ENCODE results near the gene COL8A2.

Gene COL8A2

DNA sequence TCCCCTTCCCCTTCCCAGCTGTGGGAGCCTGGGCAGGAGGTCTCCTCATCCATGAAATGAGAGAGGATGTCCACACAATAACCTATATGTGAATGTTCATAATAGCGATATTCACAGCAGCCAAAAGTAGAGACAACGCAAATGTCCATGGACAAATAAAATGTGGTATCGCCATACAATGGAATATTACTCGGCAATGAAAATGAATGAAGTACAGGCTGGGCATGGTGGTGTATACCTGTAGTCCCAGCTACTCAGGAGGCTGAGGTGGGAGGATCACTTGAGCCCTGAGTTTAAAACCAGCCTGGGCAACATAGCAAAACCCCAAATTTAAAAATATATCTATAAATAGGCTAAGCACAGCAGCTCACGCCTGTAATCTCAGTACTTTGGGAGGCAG is 23.5 kb downstream of the COL8A2 start:
- TF ChIP-seq, protein P1, sequence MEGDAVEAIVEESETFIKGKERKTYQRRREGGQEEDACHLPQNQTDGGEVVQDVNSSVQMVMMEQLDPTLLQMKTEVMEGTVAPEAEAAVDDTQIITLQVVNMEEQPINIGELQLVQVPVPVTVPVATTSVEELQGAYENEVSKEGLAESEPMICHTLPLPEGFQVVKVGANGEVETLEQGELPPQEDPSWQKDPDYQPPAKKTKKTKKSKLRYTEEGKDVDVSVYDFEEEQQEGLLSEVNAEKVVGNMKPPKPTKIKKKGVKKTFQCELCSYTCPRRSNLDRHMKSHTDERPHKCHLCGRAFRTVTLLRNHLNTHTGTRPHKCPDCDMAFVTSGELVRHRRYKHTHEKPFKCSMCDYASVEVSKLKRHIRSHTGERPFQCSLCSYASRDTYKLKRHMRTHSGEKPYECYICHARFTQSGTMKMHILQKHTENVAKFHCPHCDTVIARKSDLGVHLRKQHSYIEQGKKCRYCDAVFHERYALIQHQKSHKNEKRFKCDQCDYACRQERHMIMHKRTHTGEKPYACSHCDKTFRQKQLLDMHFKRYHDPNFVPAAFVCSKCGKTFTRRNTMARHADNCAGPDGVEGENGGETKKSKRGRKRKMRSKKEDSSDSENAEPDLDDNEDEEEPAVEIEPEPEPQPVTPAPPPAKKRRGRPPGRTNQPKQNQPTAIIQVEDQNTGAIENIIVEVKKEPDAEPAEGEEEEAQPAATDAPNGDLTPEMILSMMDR (IDR thresholded peaks at IDR 0.05; ENCODE audit: low read depth, low read length): no peak
- TF ChIP-seq POLR2A (IDR thresholded peaks at IDR 0.05; ENCODE audit: extremely low read depth, insufficient read length): no peak
- TF ChIP-seq, protein P2, sequence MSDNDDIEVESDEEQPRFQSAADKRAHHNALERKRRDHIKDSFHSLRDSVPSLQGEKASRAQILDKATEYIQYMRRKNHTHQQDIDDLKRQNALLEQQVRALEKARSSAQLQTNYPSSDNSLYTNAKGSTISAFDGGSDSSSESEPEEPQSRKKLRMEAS (IDR thresholded peaks at IDR 0.05; ENCODE audit: low read depth, low read length): no peak
- no peak for TF ChIP-seq MYC (IDR thresholded peaks at IDR 0.05; ENCODE audit: low read depth, low read length)
- no peak overlapping the region for H3K4me3 ChIP-seq (ENCODE audit: low read depth, low read length)
- DNase-seq (ENCODE audit: low read depth): no peak

DNA sequence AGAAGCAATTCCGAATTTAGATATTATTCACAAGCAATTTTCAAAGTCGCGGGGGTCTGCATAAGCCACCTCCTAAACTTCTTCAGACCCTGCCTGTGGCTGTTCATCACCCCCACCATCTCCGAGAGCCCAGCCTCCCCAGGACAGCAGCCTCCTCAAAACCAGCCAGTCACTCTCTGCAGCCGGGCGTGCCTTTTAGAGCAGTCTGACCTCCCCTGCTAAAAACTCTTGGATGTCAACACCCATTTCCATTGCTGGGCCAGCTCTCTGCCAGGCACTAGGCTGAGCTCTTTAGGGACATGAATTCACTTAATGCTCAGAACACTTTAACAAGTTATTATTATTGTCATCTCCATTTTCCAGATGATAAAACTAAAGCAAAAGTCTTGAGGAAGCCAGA is 24.6 kb downstream of the COL8A2 start:
- TF ChIP-seq, protein P1 (IDR thresholded peaks at IDR 0.05; ENCODE audit: low read depth, low read length): no peak
- TF ChIP-seq, protein P2 (IDR thresholded peaks at IDR 0.05; ENCODE audit: low read depth, low read length): no peak
- TF ChIP-seq MYC (IDR thresholded peaks at IDR 0.05; ENCODE audit: low read depth, low read length): no peak
- no peak for TF ChIP-seq POLR2A (IDR thresholded peaks at IDR 0.05; ENCODE audit: extremely low read depth, insufficient read length)
- DNase-seq (ENCODE audit: low read depth): no peak
- no peak overlapping the region for H3K4me3 ChIP-seq (ENCODE audit: low read depth, low read length)

DNA sequence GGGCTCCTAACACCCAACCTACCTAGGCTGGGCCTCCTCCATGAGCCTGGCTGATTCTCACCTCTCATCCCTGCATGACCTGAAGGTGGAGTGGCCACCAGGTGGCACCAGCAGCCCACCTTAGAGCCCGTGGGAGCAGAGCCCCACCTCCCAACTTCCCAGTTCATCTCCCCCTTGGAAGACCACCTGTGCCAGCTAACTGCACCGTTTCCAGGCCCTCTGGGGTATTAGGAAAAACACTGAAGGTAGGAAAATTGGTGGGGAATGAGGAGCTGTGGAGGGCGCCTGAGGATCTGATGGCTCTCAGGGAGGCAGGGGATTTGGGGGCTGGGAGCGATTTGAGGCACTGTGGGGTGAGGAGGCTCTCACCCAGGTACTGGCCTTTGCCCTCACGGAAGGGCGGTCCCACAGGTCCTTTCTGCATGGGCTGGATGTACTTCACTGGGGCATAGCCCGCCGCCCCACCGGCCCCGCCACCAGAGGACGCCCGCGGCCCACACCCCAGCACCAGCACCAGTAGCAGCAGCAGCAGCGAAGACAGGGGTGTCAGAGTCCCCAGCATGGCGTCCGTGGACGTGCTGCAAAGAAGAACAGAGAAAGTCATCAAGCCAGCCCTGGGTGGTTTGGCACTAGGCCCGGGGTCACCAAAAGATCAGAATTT is 25.2 kb downstream of the COL8A2 start:
- H3K4me3 ChIP-seq (ENCODE audit: low read depth, low read length): no peak overlapping the region
- peak; percentile 72 for DNase-seq (ENCODE audit: low read depth)
- TF ChIP-seq, protein P1 (IDR thresholded peaks at IDR 0.05; ENCODE audit: low read depth, low read length): peak; percentile 80
- TF ChIP-seq, protein P2 (IDR thresholded peaks at IDR 0.05; ENCODE audit: low read depth, low read length): no peak
- no peak for TF ChIP-seq MYC (IDR thresholded peaks at IDR 0.05; ENCODE audit: low read depth, low read length)
- TF ChIP-seq POLR2A (IDR thresholded peaks at IDR 0.05; ENCODE audit: extremely low read depth, insufficient read length): no peak

DNA sequence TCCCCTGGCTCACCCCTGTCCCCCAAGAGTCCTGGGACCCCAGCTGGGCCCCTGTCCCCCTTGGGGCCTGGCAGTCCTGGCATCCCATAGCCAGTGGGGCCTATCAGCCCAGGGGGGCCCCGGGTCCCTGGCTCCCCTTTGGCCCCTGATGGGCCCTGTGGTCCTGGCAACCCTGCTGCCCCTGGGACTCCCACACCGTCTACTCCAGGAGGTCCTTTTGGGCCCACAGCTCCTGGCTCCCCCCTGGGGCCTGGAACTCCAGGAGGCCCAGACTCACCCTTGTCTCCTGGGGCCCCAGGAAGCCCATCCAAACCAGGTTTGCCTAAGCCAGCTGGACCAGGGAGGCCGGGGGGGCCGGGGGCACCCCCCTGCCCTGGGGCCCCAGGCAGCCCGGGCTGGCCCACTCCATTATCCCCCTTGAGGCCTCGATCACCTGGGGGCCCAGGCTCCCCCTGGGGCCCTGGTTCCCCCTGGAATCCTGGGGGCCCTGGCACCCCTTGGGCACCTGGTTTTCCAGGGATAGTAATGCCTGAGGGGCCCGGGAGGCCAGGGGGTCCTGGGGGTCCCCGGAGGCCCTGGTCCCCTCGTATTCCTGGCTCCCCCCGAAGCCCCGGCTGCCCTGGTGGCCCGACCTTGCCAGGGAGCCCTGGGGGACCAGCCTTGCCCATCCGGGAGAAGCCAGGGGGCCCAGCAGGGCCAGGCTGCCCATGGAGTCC is 26.2 kb downstream of the COL8A2 start:
- no peak overlapping the region for H3K4me3 ChIP-seq (ENCODE audit: low read depth, low read length)
- no peak for TF ChIP-seq MYC (IDR thresholded peaks at IDR 0.05; ENCODE audit: low read depth, low read length)
- TF ChIP-seq POLR2A (IDR thresholded peaks at IDR 0.05; ENCODE audit: extremely low read depth, insufficient read length): no peak
- TF ChIP-seq, protein P1 (IDR thresholded peaks at IDR 0.05; ENCODE audit: low read depth, low read length): no peak
- DNase-seq (ENCODE audit: low read depth): no peak

DNA sequence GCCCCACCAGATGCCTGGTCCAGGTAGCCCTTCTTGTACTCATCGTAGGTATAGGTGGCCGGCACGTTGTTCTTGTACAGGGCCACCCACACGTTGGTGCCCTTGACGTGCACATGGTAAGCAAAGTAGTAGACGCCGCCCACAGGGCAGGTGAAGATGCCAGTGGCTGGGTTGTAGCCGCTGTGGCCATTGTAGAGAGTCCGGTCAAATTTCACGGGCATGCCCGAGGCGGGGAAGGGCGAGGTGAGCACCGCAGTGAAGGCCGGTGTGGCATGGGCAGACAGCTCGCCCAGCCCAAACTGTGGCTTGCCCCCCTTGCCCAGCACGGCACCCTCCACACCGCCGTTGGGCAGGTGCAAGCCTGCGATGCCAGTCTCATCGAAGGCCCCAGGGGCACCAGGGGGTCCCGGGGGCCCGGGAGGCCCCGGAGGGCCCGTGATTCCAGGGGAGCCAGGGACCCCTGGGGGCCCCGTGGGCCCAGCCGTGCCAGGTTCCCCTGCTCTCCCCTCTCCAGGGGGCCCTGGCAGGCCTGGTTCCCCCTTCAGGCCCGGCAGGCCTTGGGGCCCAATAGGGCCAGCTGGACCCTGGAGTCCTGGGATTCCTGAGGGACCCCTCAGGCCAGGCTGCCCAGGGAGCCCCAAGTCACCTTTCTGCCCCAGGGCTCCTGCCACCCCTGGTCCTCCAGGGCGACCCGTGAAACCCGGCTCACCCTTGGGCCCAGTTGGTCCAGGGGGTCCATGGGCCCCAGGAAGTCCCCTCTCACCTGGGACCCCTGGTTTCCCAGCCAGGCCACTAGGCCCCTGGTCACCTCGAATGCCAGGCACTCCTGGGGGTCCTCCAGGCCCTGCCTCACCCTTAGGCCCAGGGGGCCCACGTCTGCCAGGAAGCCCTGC is 27.1 kb downstream of the COL8A2 start:
- TF ChIP-seq, protein P1 (IDR thresholded peaks at IDR 0.05; ENCODE audit: low read depth, low read length): no peak
- TF ChIP-seq POLR2A (IDR thresholded peaks at IDR 0.05; ENCODE audit: extremely low read depth, insufficient read length) (no peak), MYC (IDR thresholded peaks at IDR 0.05; ENCODE audit: low read depth, low read length) (no peak)
- TF ChIP-seq, protein P2 (IDR thresholded peaks at IDR 0.05; ENCODE audit: low read depth, low read length): no peak
- no peak for DNase-seq (ENCODE audit: low read depth)
- H3K4me3 ChIP-seq (ENCODE audit: low read depth, low read length): no peak overlapping the region
